Adrenal gland (tissue), 5 donors: ENCODE measurements around the gene PAXX.

Source experiments
- POLR2A ChIP-seq, 2 donors: fragments of 450-650 bp; IDR thresholded peaks; one replicate each; pipeline ENCODE4 v1.6.1; 2017; ENCODE audit warnings: antibody characterized with exemption in 2 of 2, mild to moderate bottlenecking in 2 of 2, moderate library complexity in 1 of 2
- TF ChIP-seq, protein P1 (sequence below), 6 experiments: fragments of 450-650 bp in 4 of 6; fragments of 200-600 bp in 2 of 6; sonication (generic) in 1 of 6; IDR thresholded peaks; 1 replicate in 5 of 6; 2 replicates in 1 of 6; pipeline versions ENCODE4 v1.5.1 to v1.8.0; 2016 to 2021; ENCODE audit warnings: antibody characterized with exemption in 6 of 6, mild to moderate bottlenecking in 2 of 6, moderate library complexity in 1 of 6
- donor health status: DM: no; HTN: no; CAD: no.

- TF ChIP-seq POLR2A (IDR thresholded peaks at IDR 0.05): no peak
- TF ChIP-seq, protein P1, sequence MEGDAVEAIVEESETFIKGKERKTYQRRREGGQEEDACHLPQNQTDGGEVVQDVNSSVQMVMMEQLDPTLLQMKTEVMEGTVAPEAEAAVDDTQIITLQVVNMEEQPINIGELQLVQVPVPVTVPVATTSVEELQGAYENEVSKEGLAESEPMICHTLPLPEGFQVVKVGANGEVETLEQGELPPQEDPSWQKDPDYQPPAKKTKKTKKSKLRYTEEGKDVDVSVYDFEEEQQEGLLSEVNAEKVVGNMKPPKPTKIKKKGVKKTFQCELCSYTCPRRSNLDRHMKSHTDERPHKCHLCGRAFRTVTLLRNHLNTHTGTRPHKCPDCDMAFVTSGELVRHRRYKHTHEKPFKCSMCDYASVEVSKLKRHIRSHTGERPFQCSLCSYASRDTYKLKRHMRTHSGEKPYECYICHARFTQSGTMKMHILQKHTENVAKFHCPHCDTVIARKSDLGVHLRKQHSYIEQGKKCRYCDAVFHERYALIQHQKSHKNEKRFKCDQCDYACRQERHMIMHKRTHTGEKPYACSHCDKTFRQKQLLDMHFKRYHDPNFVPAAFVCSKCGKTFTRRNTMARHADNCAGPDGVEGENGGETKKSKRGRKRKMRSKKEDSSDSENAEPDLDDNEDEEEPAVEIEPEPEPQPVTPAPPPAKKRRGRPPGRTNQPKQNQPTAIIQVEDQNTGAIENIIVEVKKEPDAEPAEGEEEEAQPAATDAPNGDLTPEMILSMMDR (IDR thresholded peaks at IDR 0.05): no peak
Measured at GRCh38 chr9:136968333-136969127, 23.7 kb upstream of the PAXX start.
